GM10847 (cell line): ENCODE data around the gene ARHGEF37.

Experiments
- POLR2A ChIP-seq: IDR thresholded peaks from 2 replicates; pipeline ENCODE4 v1.6.1; 2011; ENCODE audit not compliant: insufficient read length; ENCODE audit errors: extremely low read depth

ARHGEF37 gene, protein sequence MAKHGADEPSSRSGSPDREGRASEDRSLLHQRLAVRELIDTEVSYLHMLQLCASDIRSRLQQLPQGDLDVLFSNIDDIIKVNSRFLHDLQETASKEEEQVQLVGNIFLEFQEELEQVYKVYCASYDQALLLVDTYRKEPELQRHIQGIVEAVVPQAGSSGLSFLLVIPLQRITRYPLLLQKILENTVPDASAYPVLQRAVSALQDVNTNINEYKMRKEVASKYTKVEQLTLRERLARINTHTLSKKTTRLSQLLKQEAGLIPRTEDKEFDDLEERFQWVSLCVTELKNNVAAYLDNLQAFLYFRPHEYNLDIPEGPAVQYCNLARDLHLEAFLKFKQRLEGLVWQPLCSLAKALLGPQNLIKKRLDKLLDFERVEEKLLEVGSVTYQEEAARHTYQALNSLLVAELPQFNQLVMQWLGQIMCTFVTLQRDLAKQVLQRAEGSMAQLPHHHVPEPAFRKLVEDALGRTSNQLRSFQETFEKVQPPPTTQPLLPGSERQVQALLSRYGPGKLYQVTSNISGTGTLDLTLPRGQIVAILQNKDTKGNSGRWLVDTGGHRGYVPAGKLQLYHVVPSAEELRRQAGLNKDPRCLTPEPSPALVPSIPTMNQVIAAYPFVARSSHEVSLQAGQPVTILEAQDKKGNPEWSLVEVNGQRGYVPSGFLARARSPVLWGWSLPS

DNA sequence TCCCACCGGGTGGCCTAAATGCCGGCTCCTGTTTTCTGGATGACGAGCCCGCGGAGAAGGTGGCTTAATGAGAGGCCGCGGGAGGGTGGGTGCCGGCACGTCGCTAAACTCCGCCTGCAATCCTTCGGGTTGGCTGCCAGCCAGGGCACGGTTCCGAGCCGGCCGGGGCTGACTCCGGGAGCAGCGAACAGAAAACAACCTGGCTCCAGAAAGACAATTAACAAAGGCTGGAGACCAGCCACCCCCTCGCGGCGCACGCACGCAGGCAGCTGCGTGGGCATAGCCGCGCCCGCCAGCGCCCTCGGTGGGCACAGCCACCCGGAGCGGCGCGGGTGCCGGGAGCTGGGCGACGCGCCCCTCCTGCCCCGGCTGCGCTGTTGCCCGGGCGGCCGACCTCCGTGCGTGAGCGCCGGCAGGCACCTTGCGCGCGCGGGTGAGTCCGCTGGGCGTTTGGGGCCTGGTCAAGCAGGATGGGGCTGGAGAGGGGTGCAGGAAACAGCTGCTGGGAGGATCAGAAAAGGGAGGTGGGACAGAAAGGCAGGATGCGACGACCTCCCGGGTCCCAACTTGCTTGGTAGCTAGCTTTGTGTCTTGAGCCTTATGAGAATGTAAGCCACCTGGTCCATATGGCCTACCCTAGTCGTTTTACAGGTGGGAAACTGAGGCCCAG, at the start of gene ARHGEF37:
Gene ARHGEF37, plus strand, starts transcription at position 307 of the 670 bp plus-strand sequence. CDS start 16,272 bp downstream, outside the sequence.
- no peak for TF ChIP-seq POLR2A

DNA sequence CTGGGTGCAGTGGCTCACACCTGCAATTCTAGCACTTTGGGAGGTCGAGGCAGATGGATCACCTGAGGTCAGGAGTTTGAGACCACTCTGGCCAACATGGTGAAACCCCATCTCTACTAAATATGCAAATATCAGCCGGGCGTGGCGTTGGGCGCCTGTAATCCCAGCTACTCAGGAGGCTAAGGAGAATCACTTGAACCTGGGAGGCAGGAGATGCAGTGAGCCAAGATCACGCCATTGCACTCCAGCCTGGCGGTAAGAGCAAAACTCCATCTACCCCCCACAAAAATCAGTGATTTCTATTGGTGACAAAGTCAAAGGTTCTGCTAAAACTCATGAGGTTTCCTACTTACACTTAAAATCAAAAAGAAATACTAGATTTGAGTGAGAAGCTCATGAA, 48.9 kb upstream of the ARHGEF37 start:
- TF ChIP-seq POLR2A: no peak

DNA sequence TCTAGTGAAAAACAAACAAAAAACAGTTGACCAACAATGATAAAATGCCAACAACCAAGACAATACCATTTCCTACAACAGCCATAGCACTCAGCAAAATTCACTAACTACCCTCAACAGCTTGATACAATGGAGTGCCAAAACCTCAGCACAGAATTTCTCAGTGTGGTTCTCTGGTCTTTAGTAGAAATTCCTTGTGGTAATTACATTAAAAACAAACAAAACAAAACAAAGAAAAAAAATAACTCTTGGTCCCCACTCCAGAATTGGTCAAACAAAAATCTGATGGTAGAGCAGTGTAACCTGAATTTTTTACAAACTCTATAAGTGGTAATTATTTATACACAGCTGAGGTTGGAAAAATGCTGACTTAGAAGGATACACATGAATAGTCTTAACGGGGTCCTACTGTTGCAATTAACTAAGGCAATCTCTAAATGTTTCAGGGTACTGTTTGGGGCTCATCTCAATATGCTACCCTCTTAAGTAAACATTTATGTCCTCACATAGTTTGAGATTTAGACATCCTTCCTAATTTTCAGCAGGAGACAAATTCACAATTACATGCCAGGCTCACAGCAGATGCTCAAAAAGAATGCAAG, 43.8 kb upstream of the ARHGEF37 start:
- no peak for TF ChIP-seq POLR2A

DNA sequence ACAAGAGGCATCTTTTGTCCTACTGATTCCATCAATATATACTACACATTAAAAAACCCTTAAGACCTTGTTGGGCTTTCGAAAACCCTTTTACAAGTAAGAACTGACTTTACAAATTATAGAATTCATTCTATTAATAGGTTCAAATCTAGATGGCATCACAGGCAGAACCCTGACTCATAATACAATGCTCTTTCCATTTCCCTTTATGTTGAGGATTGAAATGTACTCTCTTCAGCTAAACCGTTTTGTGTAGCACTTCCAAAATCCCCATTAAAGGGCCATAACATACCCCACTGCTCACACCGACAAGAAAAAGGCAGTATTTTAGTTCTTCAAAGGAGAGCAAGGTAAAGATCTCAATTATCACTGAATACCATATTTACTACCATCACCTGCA, 41.2 kb upstream of the ARHGEF37 start:
- no peak for TF ChIP-seq POLR2A

DNA sequence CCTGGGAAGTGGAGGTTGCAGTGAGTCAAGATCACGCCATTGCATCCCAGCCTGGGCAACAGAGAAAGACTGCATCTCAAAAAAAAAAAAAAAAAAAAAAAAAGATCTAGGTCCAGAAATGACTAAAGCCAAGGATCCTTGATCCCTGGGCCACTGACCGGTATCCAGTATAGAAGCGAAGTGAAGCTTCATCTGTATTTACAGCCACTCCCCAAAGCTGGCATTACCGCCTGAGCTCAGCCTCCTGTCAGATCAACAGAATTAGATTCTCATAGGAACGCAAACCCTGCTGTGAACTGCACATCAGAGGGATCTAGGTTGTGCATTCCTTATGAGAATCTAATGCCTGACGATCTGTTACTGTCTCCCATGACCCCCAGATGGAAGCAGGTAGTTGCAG, 39.4 kb upstream of the ARHGEF37 start:
- no peak for TF ChIP-seq POLR2A

DNA sequence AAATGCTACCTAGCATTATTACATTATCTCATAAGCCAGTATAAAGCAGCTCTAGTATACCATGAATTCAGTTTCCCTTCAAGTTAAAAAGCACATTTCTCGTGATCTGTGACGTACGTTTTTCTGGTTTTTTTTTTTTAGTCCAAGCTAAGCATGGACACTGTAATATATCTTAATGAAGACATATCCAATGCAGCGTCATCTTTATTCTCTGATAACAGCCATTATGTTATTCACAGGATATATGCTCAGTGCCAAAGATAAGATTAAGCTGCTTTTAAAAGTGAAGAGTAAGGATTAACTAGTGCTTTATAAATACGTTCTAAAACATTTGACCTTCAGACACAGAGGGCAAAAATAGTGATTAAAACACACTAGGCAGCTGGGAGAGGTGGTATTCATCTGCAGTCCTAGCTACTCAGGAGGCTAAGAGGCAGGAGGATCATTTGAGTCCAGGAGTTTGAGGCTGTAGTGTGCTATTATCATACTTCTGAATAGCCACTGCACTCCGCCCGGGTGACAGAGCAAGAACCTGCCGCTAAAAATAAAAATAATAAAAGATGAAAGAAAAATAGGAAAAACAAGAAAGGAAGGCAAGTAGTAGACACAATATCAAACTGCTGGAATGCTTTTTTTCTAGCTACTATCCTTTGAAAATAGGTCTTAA, 37.8 kb upstream of the ARHGEF37 start:
- no peak for TF ChIP-seq POLR2A

DNA sequence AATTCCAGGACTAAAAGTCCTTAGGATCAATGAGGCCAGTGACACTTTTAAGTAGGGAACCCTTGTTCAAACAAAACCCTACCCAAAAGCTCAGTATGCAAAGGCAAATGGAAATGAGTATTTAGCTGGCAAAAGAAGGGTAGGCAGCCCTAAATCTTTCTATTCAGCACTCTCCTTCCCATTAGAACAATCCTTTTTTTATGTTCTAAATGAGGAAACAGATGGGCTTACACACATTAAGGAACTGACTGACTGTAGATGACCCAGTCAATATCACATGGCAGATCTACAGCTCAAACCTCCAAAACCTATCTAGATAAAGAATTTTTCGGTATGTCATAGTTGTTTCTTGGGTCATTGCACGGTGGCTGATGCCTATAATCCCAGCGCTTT, 37.3 kb upstream of the ARHGEF37 start:
- no peak for TF ChIP-seq POLR2A

DNA sequence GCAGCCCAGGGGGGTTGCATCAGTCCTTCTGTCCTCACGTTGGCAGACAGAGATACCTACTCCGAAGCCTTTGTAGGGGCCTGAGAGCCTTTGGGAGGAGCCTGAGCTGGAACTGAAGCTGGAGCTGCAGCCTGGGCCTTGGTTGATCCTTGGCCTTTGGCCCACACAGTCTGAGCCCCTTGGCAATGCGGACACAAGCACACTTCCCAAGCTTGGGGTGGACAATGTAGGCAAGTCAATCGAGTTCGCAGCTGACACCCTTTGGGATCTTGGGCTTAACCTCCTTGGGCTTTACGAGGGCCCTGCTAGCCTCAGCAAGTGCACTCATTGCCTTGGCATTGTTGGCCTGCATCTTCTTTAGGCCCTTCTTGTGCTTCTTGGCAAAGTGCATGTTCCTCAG, 36.0 kb upstream of the ARHGEF37 start:
- TF ChIP-seq POLR2A: no peak

DNA sequence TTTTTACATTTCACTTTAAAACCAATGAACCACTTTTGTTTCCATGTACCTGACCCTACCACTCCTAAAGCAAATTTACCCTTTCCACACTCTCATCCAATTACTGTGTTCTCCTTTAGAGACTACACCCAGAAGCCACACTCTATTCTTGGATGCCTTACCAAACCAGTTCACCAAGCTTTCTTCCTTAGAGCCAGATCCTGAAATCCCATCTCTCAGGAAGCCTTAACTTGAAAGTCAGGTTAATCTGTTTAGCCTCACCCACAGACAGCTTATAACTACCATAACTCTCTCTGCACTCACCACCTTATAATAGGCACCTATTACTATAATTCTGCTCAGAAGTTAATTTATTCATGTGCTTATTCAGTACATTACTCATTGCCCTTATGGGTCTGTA, 34.3 kb upstream of the ARHGEF37 start:
- TF ChIP-seq POLR2A: no peak

DNA sequence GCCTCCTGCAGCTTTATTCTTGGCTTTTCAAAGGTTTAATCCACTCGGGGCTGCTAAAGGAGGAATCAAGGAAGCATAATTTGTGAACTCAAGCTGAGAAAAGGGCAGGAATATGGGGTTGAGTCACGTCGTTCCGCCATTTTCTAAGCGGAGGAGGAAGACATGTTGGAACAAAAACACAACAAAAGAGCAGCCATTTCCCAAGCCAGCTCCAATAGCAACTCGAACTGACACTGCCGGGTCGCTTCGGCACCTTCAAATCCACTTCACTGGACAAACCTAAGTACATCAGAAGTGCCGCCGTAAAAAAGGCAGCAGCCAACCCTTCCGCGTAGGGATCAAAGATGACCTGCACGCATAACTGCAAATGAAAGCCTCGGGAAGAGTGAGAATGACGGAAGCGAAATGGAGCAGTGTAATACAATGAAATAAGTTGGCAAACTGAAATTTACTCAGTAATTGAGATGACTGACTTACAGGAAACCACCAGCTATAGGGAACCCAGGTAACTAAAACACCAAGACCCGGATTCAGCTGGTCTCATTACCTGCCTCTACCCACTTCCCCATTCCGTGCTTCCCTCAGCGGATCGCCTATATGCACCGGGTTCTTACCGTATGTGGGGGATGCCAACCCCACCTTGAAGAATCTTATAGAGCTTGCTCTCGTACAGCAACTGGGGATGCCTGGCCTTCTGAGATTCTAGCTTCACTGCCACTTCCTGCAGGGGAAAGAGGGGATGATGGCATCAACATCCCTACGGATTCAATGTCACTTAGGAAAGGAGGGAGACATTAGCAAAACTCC, 31.6 kb upstream of the ARHGEF37 start:
- no peak for TF ChIP-seq POLR2A

DNA sequence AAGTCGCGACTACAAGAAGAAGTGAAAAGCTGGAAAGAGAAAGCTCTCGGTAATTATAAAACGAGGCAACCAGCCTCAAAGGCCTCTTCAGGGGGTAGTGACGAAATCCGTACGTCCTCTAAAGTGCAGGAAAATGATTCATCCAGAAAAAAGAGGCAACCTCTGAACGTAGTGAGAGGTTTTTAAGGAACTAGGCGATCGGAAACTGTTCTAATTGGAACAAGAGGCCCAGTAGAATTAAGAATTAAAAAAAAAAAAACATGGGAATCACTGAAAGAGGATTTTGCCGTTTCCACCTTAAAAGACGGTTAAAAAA, 31.1 kb upstream of the ARHGEF37 start:
- no peak for TF ChIP-seq POLR2A

DNA sequence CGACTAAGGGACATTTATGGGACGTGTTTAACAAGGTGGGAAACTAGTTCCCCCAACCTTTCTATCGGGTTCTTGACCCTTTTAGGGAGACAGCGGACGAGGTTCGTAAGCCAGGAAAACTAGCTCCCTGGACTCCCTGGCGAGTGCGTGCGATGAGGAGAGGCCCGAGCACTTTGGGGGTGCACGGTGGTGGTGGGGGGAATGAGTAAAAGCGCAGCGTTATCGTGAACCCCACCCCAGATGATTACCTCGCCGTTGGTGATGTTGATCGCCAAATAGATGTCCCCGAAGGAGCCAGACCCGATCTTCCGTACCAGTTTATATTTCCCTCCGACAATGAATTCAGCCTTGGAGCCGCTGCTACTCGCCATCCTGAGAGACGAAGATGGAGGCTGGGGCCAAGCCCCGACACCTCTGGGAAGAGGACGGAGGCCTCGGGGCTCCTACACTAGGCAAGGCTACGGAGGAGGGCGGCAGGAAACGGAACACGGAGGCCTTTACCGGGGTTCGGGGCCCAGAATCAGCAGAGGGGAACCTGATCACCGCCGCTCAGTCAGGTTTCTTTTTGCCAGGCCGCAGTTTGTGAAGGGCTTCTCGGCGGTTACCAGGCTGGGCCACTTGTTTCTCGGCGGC, 30.6 kb upstream of the ARHGEF37 start:
- no peak for TF ChIP-seq POLR2A

DNA sequence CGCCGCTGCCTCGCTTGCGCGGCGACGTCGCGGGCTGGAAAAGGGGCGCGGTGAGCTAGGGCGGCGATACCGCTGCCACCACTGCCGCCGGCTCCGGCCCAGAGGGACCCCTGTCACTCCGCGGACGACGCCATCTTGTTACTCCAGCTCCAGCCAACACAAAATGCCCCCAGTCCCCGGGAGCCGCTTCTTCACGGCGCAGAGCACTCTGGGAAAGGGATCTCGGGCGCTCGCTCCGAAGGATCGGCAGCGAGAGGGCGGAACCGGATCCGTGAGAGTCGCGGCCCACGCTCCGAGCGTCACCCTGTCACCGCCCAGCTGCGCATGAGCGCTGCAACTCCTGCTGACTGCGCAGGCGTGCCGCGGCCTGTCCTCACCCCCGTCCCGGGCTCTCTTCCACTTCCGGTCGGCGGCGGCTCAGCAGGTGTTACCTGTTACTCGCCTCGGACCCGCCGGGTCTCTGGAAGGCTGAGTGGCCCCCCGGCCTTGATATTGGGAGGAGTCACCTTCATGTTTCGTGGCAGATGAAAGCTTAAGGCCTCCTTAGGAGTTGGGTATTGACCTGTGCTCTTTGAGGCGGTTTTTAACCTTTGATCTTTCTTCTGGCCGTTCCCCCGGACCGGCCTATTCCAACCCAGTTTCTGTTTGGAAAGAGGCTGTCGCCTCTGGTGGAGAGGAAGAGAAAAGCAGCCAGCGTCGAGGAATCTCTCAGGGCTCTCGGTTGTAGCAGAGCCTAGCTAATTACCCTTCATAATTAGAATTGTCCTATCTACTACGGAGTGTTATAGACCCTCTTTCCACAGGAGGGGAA, 29.9 kb upstream of the ARHGEF37 start, which contains the start of gene CSNK1A1:
Gene CSNK1A1, minus strand, starts transcription at position 213 of the 811 bp plus-strand sequence. CDS start 475 bp downstream, outside the sequence.
- peak; percentile 95 for TF ChIP-seq POLR2A
